OCI-LY3 (cell line): ENCODE data around the gene SREBF1.

Experiments
- CTCF ChIP-seq: fragments of 200-600, 300-600 bp; sonication (generic); IDR thresholded peaks from 2 replicates; pipeline ENCODE4 v1.5.1; 2014; ENCODE audit warnings: antibody characterized with exemption, low read length, low read depth
- EZH2phosphoT487 ChIP-seq: fragments of 200-600 bp; shearing (Covaris generic); IDR thresholded peaks from 2 replicates; pipeline ENCODE4 v1.6.1; 2018; ENCODE audit warnings: antibody characterized with exemption, mixed run types, low read depth

GRCh38 chr17:17784657-17785267, 52.0 kb downstream of the SREBF1 start:
- TF ChIP-seq CTCF (no peak), EZH2phosphoT487 (no peak)
